ENCODE results near the gene KRT7.

- no peak for TF ChIP-seq POLR2AphosphoS5 (IDR thresholded peaks at IDR 0.05; ENCODE audit: low read depth, low read length)
- no peak for TF ChIP-seq TAF1 (IDR thresholded peaks at IDR 0.05; ENCODE audit: borderline replicate concordance, low read depth, low read length)
- no peak for TF ChIP-seq POLR2A (IDR thresholded peaks at IDR 0.05; ENCODE audit: low read depth, low read length)
Measured at GRCh38 chr12:52233462-52234207, 592 bp downstream of the KRT7 start.

Measured in GM12892 (cell line).